Endothelial cell of umbilical vein (primary cell): Measurements from ENCODE around the gene PHTF1.

Experiments
- EZH2 ChIP-seq: IDR thresholded peaks from 2 replicates; pipeline ENCODE4 v1.6.1; 2012; ENCODE audit warnings: borderline replicate concordance, low read depth, mild to moderate bottlenecking, moderate library complexity, low read length, inconsistent platforms; ENCODE audit not compliant: severe bottlenecking
- FOS ChIP-seq: IDR thresholded peaks from 2 replicates; pipeline ENCODE4 v1.6.1; 2011; ENCODE audit warnings: mild to moderate bottlenecking, low read length, moderate library complexity, borderline replicate concordance; ENCODE audit not compliant: insufficient read depth
- GATA2 ChIP-seq: IDR thresholded peaks from 2 replicates; pipeline ENCODE4 v1.7.0; 2011; ENCODE audit warnings: low read depth, mild to moderate bottlenecking, moderate library complexity, mixed read lengths, low read length; ENCODE audit not compliant: insufficient read length, insufficient read depth
- JUN ChIP-seq: IDR thresholded peaks from 2 replicates; pipeline ENCODE4 v1.6.1; 2011; ENCODE audit warnings: borderline replicate concordance, low read depth; ENCODE audit not compliant: insufficient read length, insufficient read depth
- MAX ChIP-seq: IDR thresholded peaks from 2 replicates; pipeline ENCODE4 v1.6.1; 2011; ENCODE audit not compliant: insufficient read depth, insufficient read length
- MYC ChIP-seq: IDR thresholded peaks from one replicate; pipeline ENCODE4 v1.6.1; 2011; ENCODE audit warnings: mild to moderate bottlenecking, low read depth, low read length
- POLR2A ChIP-seq: IDR thresholded peaks from 2 replicates; pipeline ENCODE4 v1.6.1; 2012; ENCODE audit warnings: low read depth, mild to moderate bottlenecking, control low read depth, low read length
- POLR2AphosphoS5 ChIP-seq: IDR thresholded peaks from 2 replicates; pipeline ENCODE4 v1.6.1; 2012; ENCODE audit warnings: low read depth, mild to moderate bottlenecking, control low read depth, low read length, moderate library complexity; ENCODE audit not compliant: insufficient read depth
- TF ChIP-seq, protein P1 (sequence below), 2 donors: IDR thresholded peaks; 1 replicate in 1 of 2; 2 replicates in 1 of 2; pipeline ENCODE4 v1.5.1; 2011; ENCODE audit warnings: low read length in 2 of 2, mild to moderate bottlenecking in 2 of 2, moderate library complexity in 2 of 2, control low read depth in 1 of 2, inconsistent platforms in 1 of 2, low read depth in 1 of 2; ENCODE audit not compliant: insufficient read depth in 1 of 2; ENCODE audit errors: extremely low read depth in 1 of 2

GRCh38 chr1:113647164-113647563, 112.1 kb downstream of the PHTF1 start:
- TF ChIP-seq POLR2AphosphoS5, result no peak
- TF ChIP-seq, protein P1, sequence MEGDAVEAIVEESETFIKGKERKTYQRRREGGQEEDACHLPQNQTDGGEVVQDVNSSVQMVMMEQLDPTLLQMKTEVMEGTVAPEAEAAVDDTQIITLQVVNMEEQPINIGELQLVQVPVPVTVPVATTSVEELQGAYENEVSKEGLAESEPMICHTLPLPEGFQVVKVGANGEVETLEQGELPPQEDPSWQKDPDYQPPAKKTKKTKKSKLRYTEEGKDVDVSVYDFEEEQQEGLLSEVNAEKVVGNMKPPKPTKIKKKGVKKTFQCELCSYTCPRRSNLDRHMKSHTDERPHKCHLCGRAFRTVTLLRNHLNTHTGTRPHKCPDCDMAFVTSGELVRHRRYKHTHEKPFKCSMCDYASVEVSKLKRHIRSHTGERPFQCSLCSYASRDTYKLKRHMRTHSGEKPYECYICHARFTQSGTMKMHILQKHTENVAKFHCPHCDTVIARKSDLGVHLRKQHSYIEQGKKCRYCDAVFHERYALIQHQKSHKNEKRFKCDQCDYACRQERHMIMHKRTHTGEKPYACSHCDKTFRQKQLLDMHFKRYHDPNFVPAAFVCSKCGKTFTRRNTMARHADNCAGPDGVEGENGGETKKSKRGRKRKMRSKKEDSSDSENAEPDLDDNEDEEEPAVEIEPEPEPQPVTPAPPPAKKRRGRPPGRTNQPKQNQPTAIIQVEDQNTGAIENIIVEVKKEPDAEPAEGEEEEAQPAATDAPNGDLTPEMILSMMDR (IDR thresholded peaks at IDR 0.05; ENCODE audit: extremely low read depth in 1 of 2, insufficient read depth in 1 of 2, low read depth in 1 of 2, low read length in 2 of 2), result no peak
- TF ChIP-seq POLR2A, result no peak
- TF ChIP-seq MYC, result no peak
- TF ChIP-seq MAX, result no peak
- no peak for TF ChIP-seq EZH2
- TF ChIP-seq GATA2, result no peak
- TF ChIP-seq JUN, result no peak
- no peak for TF ChIP-seq FOS
